HFF-Myc (cell line): ENCODE measurements around the gene PCDH15.

Source experiments
- DNase-seq: peaks from one replicate; pipeline ENCODE4 v3.0.0-alpha.2; 2011; ENCODE audit warnings: low read depth; ENCODE audit errors: extremely low read depth
- H3K4me3 ChIP-seq: replicated peaks from 2 replicates; pipeline ENCODE4 v1.5.1; 2011; ENCODE audit warnings: low read depth, mild to moderate bottlenecking, control low read depth, low read length
- CTCF ChIP-seq: IDR thresholded peaks from 2 replicates; pipeline ENCODE4 v1.5.1; 2012; ENCODE audit warnings: mild to moderate bottlenecking, low read depth, low read length, control low read depth; ENCODE audit errors: missing control alignments

Gene PCDH15

GRCh38 chr10:54501929-54502328 lies 299.1 kb downstream of the PCDH15 start:
- no peak overlapping the region for H3K4me3 ChIP-seq
- TF ChIP-seq CTCF, result no peak
- no peak for DNase-seq

GRCh38 chr10:54496852-54497251 lies 304.2 kb downstream of the PCDH15 start:
- TF ChIP-seq CTCF, result no peak
- no peak overlapping the region for H3K4me3 ChIP-seq
- no peak for DNase-seq

GRCh38 chr10:54487743-54488142 lies 313.3 kb downstream of the PCDH15 start:
- no peak for TF ChIP-seq CTCF
- no peak overlapping the region for H3K4me3 ChIP-seq
- DNase-seq, result no peak

- DNase-seq, result no peak
- H3K4me3 ChIP-seq, result no peak overlapping the region
- TF ChIP-seq CTCF, result no peak
These were observed 315.1 kb downstream of the PCDH15 start for GRCh38 chr10:54485971-54486370.

- no peak for DNase-seq
- no peak overlapping the region for H3K4me3 ChIP-seq
- no peak for TF ChIP-seq CTCF
These were observed 316.8 kb downstream of the PCDH15 start for GRCh38 chr10:54484186-54484585.

GRCh38 chr10:54478601-54479000 lies 322.4 kb downstream of the PCDH15 start:
- no peak for TF ChIP-seq CTCF
- no peak overlapping the region for H3K4me3 ChIP-seq
- no peak for DNase-seq

- no peak for TF ChIP-seq CTCF
- H3K4me3 ChIP-seq, result no peak overlapping the region
- DNase-seq, result no peak
These were observed 323.3 kb downstream of the PCDH15 start for GRCh38 chr10:54477738-54478137.
